B cell (primary cell): Measurements from ENCODE around the gene PPP1R13B. TPM values are rescaled to one million over a fixed set of nuclear protein-coding genes. Genes with fewer than 3 reads are reported as not detected.

Experiments
- ATAC-seq: fragments of 200-7000 bp; cut with Tn5 transposase; one replicate; pipeline ENCODE4 v1.10.0; 2021; ENCODE audit warnings: low read depth, mild to moderate bottlenecking, moderate number of reproducible peaks, moderate library complexity
- CTCF ChIA-PET: fragments of 350-600 bp; sonication (Branson Sonifier 250); formaldehyde crosslinking; loops from one replicate; lab custom pipeline; 2021; ENCODE audit warnings: antibody characterized with exemption, inconsistent platforms; lab: Charles Lee
- POLR2A ChIA-PET: fragments of 350-600 bp; sonication (Branson Sonifier 250); formaldehyde crosslinking; loops from one replicate; lab custom pipeline; 2021; ENCODE audit warnings: antibody characterized with exemption; lab: Charles Lee
- DNase-seq: peaks from one replicate; pipeline ENCODE4 v3.0.0; 2013
- H2AFZ ChIP-seq: 2 replicates; pipeline ENCODE4 v1.6.1; 2012; ENCODE audit warnings: mild to moderate bottlenecking, low read depth, low read length; ENCODE audit not compliant: insufficient read depth, poor library complexity, severe bottlenecking
- H3K27ac ChIP-seq, 2 donors: 1 replicate in 1 of 2; 2 replicates in 1 of 2; pipeline ENCODE4 v1.5.1; 2012 to 2013; ENCODE audit warnings: low read length in 2 of 2, mild to moderate bottlenecking in 2 of 2, moderate library complexity in 1 of 2
- H3K27me3 ChIP-seq, 4 experiments: fragments of 200-600 bp in 1 of 4; sonication (generic) in 1 of 4; replicated peaks in 1 of 4; 1 replicate in 2 of 4; 2 replicates in 2 of 4; pipeline versions ENCODE4 v1.6.1 to v1.7.0; 2013 to 2016; ENCODE audit warnings: low read length in 3 of 4, mild to moderate bottlenecking in 2 of 4, mixed read lengths in 1 of 4, moderate library complexity in 1 of 4; ENCODE audit not compliant: insufficient read depth in 4 of 4, control insufficient read depth in 3 of 4; ENCODE audit errors: control extremely low read depth in 1 of 4
- H3K36me3 ChIP-seq, 2 experiments: replicated peaks in 1 of 2; 1 replicate in 1 of 2; 2 replicates in 1 of 2; pipeline versions ENCODE4 v1.6.1 to v1.7.1; 2013; ENCODE audit warnings: low read length in 1 of 2; ENCODE audit not compliant: insufficient read depth in 2 of 2, control insufficient read depth in 1 of 2; ENCODE audit errors: control extremely low read depth in 1 of 2, extremely low read depth in 1 of 2
- H3K4me1 ChIP-seq, 2 donors: fragments of 200-600 bp in 1 of 2; sonication (generic) in 1 of 2; 1 replicate in 1 of 2; 2 replicates in 1 of 2; pipeline versions ENCODE4 v1.5.1 to v1.6.1; 2013 to 2017; ENCODE audit warnings: low read length in 2 of 2; ENCODE audit not compliant: control insufficient read depth in 2 of 2, insufficient read depth in 2 of 2
- H3K4me2 ChIP-seq: replicated peaks from 2 replicates; pipeline ENCODE3; 2012; ENCODE audit warnings: mild to moderate bottlenecking, low read depth, low read length; ENCODE audit not compliant: poor library complexity, severe bottlenecking
- H3K4me3 ChIP-seq, 5 experiments: fragments of 200-600 bp in 1 of 5; sonication (generic) in 1 of 5; 1 replicate in 3 of 5; 2 replicates in 2 of 5; pipeline versions ENCODE4 v1.5.1 to v1.7.0; 2011 to 2016; ENCODE audit warnings: low read length in 4 of 5, mild to moderate bottlenecking in 4 of 5, low read depth in 2 of 5, control low read depth in 1 of 5, moderate library complexity in 1 of 5; ENCODE audit not compliant: insufficient read depth in 1 of 5; ENCODE audit errors: control extremely low read depth in 1 of 5, extremely low read depth in 1 of 5
- H3K79me2 ChIP-seq: fragments of 200-600 bp; sonication (generic); one replicate; pipeline ENCODE4 v1.6.0; 2016; ENCODE audit warnings: low read length; ENCODE audit not compliant: control insufficient read depth, insufficient read depth
- H3K9ac ChIP-seq: fragments of 200-600 bp; sonication (generic); 2 replicates; pipeline ENCODE4 v1.6.1; 2017; ENCODE audit warnings: mild to moderate bottlenecking, low read length, moderate library complexity
- H3K9me3 ChIP-seq, 3 donors: one replicate each; pipeline versions ENCODE4 v1.6.1 to v1.7.1; 2013; ENCODE audit warnings: low read length in 2 of 3; ENCODE audit not compliant: control insufficient read depth in 2 of 3, insufficient read depth in 1 of 3; ENCODE audit errors: control extremely low read depth in 1 of 3
- H4K20me1 ChIP-seq: 2 replicates; pipeline ENCODE4 v1.6.0; 2012; ENCODE audit warnings: mild to moderate bottlenecking, low read length; ENCODE audit not compliant: insufficient read depth, control insufficient read depth, poor library complexity, severe bottlenecking
- H3K27ac Mint-ChIP-seq: one replicate; pipeline ENCODE4 v1.8.0; 2021; ENCODE audit warnings: mixed read lengths
- H3K27me3 Mint-ChIP-seq: one replicate; pipeline ENCODE4 v1.8.0; 2021; ENCODE audit warnings: mixed read lengths
- H3K4me1 Mint-ChIP-seq: one replicate; pipeline ENCODE4 v1.8.0; 2021; ENCODE audit warnings: mixed read lengths
- H3K4me3 Mint-ChIP-seq: one replicate; pipeline ENCODE4 v1.8.0; 2021; ENCODE audit warnings: mixed read lengths
- H3K9me3 Mint-ChIP-seq: one replicate; pipeline ENCODE4 v1.8.0; 2022; ENCODE audit warnings: mixed read lengths; ENCODE audit not compliant: insufficient read depth
- CTCF ChIP-seq: fragments of 200-600 bp; IDR thresholded peaks from one replicate; pipeline ENCODE4 v1.8.0; 2022; ENCODE audit warnings: antibody characterized with exemption, mild to moderate bottlenecking
- EZH2 ChIP-seq: IDR thresholded peaks from 2 replicates; pipeline ENCODE4 v1.6.1; 2012; ENCODE audit warnings: borderline replicate concordance, low read depth, mild to moderate bottlenecking, moderate library complexity, low read length; ENCODE audit not compliant: insufficient read depth, poor library complexity, severe bottlenecking
- WGBS: methylation state at CpG from one replicate; pipeline ENCODE4 v1.1.5; 2013; ENCODE audit warnings: missing lambda C conversion rate; ENCODE audit not compliant: insufficient coverage; 5-methylcytosine and 5-hydroxymethylcytosine counted together
- intact Hi-C: fragments of 100-400 bp; cut with micrococcal nuclease; formaldehyde crosslinking; loops from one replicate; pipeline ENCODE4 v1.10.0; 2022
- polyA plus RNA-seq: library from polyadenylated mRNA; depleted of rRNA; stranded (reverse); fragments of >200 nt; gene quantifications from 2 replicates; pipeline ENCODE4 v1.2.3, GENCODE V29; 2012
- total RNA-seq, 2 donors: library from RNA; stranded (reverse); fragments of 120-200 nt in 1 of 2; gene quantifications; 1 replicate in 1 of 2; 2 replicates in 1 of 2; pipeline versions ENCODE4 v1.2.3 to v1.2.4, GENCODE V29; 2013 to 2022

PPP1R13B gene
- total and polyA plus RNA-seq, 2 donors (not counting 1 experiment from before 2014, with no cell fraction given): 10.1 to 27.7 TPM

DNA sequence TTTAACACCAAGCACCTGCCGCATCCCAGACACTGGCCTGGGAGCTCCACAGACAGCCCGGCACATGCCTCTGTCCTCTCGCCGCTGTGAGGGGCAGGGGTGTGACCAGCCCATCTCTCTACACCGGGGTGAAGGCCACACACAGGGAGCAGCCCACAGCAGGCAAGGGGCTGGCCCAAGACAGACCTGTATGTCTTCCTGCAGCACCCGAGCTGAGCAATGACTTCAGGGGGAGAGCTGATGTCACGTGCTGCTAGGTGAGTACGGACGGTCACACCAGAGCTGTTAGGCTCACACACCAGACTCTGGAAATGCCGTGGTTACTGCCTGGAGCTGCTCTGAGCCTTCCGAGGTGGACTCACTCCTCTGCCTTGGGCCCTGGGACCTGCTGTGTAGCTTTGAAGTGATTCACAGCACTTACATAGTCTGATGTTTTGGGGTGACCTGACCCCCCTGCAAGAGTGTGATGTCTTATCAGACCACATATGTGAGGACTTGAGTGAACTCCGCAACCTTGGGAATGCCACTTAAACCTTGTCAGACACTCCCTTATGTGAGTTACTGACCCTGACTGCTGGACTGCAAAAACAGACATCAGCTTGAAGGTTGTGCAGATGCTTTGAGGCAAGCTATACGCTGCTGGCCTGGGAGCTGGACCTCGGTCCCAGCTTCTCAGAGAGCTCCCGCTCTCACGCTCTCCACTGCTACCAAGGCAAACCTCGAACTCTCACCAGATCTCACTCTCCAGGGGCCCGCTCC, 133.9 kb downstream of the PPP1R13B start:
- Histone ChIP-seq H3K27me3 (no peaks in the 10 kb centered on the region), H3K9me3 (no peaks in the 10 kb centered on the region), H3K79me2 (peaks cover 48% of the 10 kb centered on the region), H3K4me1 (peaks cover 15 to 21% of the 10 kb centered on the region in 2 donors), H3K4me3 (no peak overlapping the region), H3K36me3 (peaks cover 0 to 2% of the 10 kb centered on the region in 2 experiments), H4K20me1 (peaks cover 13% of the 10 kb centered on the region), H3K4me2 (peak overlapping the region; percentile 88), H3K27ac (no peak overlapping the region), H3K9ac (no peak overlapping the region), H2AFZ (no peak overlapping the region)
- intact Hi-C loops: loop anchor here (2.0 kb wide), 1 partner anchor 185 kb away; the partner anchor contains the start of gene TRMT61A
- Mint-ChIP-seq H3K27me3 (no peaks in the 10 kb centered on the region), H3K4me3 (peak overlapping the region; percentile 69), H3K4me1 (peaks cover 29% of the 10 kb centered on the region), H3K9me3 (no peaks in the 10 kb centered on the region), H3K27ac (no peak overlapping the region)
- ChIA-PET POLR2A (no interaction called here), CTCF (no interaction called here)
- DNase-seq (no peak), ATAC-seq (no peak)
- no peak for TF ChIP-seq CTCF
- TF ChIP-seq EZH2: no peak
- 94% methylated on average over 17 of the region's 18 CpGs for WGBS

DNA sequence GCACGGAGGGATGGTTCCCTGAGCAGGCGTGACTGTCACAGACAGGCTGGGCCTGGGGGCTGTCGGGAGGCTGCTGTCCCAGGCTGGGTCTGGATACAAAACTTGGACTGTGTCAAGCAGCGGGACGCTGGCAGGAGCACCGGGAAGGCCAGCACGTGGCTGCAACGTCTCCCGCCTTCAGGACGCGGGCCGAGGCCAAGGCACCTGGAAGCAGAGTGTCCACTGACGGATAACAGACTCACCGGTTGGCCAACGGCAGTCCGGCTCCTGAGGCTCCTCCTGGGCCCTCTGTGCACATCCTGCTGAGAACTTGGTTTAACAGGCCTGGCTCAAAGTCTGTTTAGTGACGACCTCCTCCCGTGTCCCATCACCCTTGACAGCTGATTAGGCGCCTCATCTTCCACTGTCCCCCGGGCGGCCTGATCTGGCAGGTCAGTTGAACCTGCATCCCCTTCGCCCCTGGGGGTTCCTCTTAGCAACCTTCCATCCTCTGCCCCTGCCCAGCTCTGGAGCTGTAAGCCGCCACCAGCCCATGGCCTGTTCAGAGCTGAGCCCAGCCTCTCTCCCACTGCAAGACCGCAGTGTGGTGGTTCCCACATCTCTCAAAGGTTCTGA, 134.6 kb downstream of the PPP1R13B start:
- CTCF ChIA-PET: no interaction called here
- Histone ChIP-seq H4K20me1 (peaks cover 7% of the 10 kb centered on the region), H3K9ac (no peak overlapping the region), H3K4me3 (no peak overlapping the region), H3K9me3 (no peaks in the 10 kb centered on the region), H3K4me2 (no peak overlapping the region), H3K79me2 (peaks cover 42% of the 10 kb centered on the region), H3K27me3 (no peaks in the 10 kb centered on the region), H3K4me1 (peaks cover 15 to 21% of the 10 kb centered on the region in 2 donors), H2AFZ (no peak overlapping the region), H3K36me3 (peaks cover 0 to 7% of the 10 kb centered on the region in 2 experiments), H3K27ac (no peak overlapping the region)
- intact Hi-C loops: no loop called here
- no peak for ATAC-seq
- TF ChIP-seq EZH2 (no peak), CTCF (no peak)
- POLR2A ChIA-PET: no interaction called here
- no peaks in the 10 kb centered on the region for H3K9me3 Mint-ChIP-seq
- DNase-seq: no peak
- no peak overlapping the region for H3K4me3 Mint-ChIP-seq
- no peaks in the 10 kb centered on the region for H3K27me3 Mint-ChIP-seq
- 96% methylated on average over 24 of the region's 24 CpGs for WGBS
- H3K4me1 Mint-ChIP-seq: peaks cover 24% of the 10 kb centered on the region
- peak overlapping the region; percentile 37 for H3K27ac Mint-ChIP-seq
